H9 (cell line): ENCODE data around the gene ULK1. TPM values are rescaled to one million over a fixed set of nuclear protein-coding genes. Genes with fewer than 3 reads are reported as not detected.

Experiments used
- DNase-seq: peaks from one replicate; pipeline ENCODE4 v3.0.0-alpha.2; 2017
- H2AFZ ChIP-seq: one replicate; pipeline ENCODE4 v1.6.1; 2013; ENCODE audit warnings: mild to moderate bottlenecking, low read length, control low read depth, moderate library complexity
- H2AK5ac ChIP-seq: 2 replicates; pipeline ENCODE4 v1.6.1; 2013; ENCODE audit warnings: low read length, control low read depth, mixed read lengths; ENCODE audit not compliant: insufficient read length
- H2BK120ac ChIP-seq: one replicate; pipeline ENCODE4 v1.6.1; 2013; ENCODE audit warnings: low read depth, mild to moderate bottlenecking, low read length, control low read depth, inconsistent platforms; ENCODE audit not compliant: poor library complexity, severe bottlenecking
- H2BK12ac ChIP-seq: 2 replicates; pipeline ENCODE4 v1.6.1; 2013; ENCODE audit warnings: low read length, control low read depth, mixed read lengths, low read depth; ENCODE audit not compliant: insufficient read length
- H2BK15ac ChIP-seq: 2 replicates; pipeline ENCODE4 v1.6.1; 2013; ENCODE audit warnings: low read depth, low read length, control low read depth
- H2BK20ac ChIP-seq: one replicate; pipeline ENCODE4 v1.6.1; 2013; ENCODE audit warnings: low read depth, mild to moderate bottlenecking, low read length, control low read depth, inconsistent platforms; ENCODE audit not compliant: poor library complexity, severe bottlenecking
- H2BK5ac ChIP-seq: 2 replicates; pipeline ENCODE4 v1.6.1; 2013; ENCODE audit warnings: low read length, control low read depth, mixed read lengths; ENCODE audit not compliant: insufficient read length
- H3K14ac ChIP-seq: 2 replicates; pipeline ENCODE4 v1.6.1; 2013; ENCODE audit warnings: low read length, control low read depth; ENCODE audit not compliant: insufficient read depth
- H3K18ac ChIP-seq: 2 replicates; pipeline ENCODE4 v1.6.1; 2013; ENCODE audit warnings: low read depth, mild to moderate bottlenecking, mixed read lengths, low read length, control low read depth; ENCODE audit not compliant: insufficient read length
- H3K23ac ChIP-seq: 2 replicates; pipeline ENCODE4 v1.6.1; 2013; ENCODE audit warnings: low read length, control low read depth, mixed read lengths, low read depth; ENCODE audit not compliant: insufficient read length
- H3K23me2 ChIP-seq: 2 replicates; pipeline ENCODE4 v1.6.1; 2013; ENCODE audit warnings: low read depth, mild to moderate bottlenecking, mixed read lengths, low read length, control low read depth; ENCODE audit not compliant: insufficient read length, poor library complexity, severe bottlenecking
- H3K27ac ChIP-seq: 2 replicates; pipeline ENCODE4 v1.5.1; 2013; ENCODE audit warnings: low read length, control low read depth, mixed read lengths, low read depth; ENCODE audit not compliant: insufficient read length
- H3K27me3 ChIP-seq: 2 replicates; pipeline ENCODE4 v1.6.1; 2013; ENCODE audit warnings: low read length, control low read depth, inconsistent platforms; ENCODE audit not compliant: insufficient read depth
- H3K4ac ChIP-seq: 2 replicates; pipeline ENCODE4 v1.6.1; 2013; ENCODE audit warnings: low read depth, mild to moderate bottlenecking, control low read depth, inconsistent platforms, low read length, moderate library complexity
- H3K4me1 ChIP-seq: 2 replicates; pipeline ENCODE4 v1.6.1; 2013; ENCODE audit warnings: low read length, control low read depth, inconsistent platforms; ENCODE audit not compliant: insufficient read depth
- H3K4me2 ChIP-seq: 2 replicates; pipeline ENCODE4 v1.6.1; 2013; ENCODE audit warnings: low read length, control low read depth, mixed read lengths; ENCODE audit not compliant: insufficient read length, insufficient read depth
- H3K56ac ChIP-seq: 2 replicates; pipeline ENCODE4 v1.6.1; 2013; ENCODE audit warnings: low read depth, mild to moderate bottlenecking, mixed read lengths, low read length, control low read depth; ENCODE audit not compliant: insufficient read length
- H3K79me1 ChIP-seq: 2 replicates; pipeline ENCODE4 v1.6.1; 2013; ENCODE audit warnings: low read depth, mild to moderate bottlenecking, moderate library complexity, low read length, control low read depth, inconsistent platforms; ENCODE audit not compliant: insufficient read depth, poor library complexity, severe bottlenecking
- H3K79me2 ChIP-seq: 2 replicates; pipeline ENCODE4 v1.6.1; 2013; ENCODE audit warnings: low read length, control low read depth, inconsistent platforms; ENCODE audit not compliant: insufficient read depth
- H3K9ac ChIP-seq: 2 replicates; pipeline ENCODE4 v1.6.1; 2013; ENCODE audit warnings: low read length, control low read depth, mixed read lengths; ENCODE audit not compliant: insufficient read length; ENCODE audit errors: extremely low read depth
- H3K9me3 ChIP-seq: one replicate; pipeline ENCODE4 v1.6.1; 2013; ENCODE audit warnings: low read depth, low read length, inconsistent platforms; ENCODE audit not compliant: control insufficient read depth
- H3T11ph ChIP-seq: one replicate; pipeline ENCODE4 v1.6.1; 2013; ENCODE audit warnings: mild to moderate bottlenecking, low read length, control low read depth, inconsistent platforms
- H4K20me1 ChIP-seq: one replicate; pipeline ENCODE4 v1.6.1; 2013; ENCODE audit not compliant: control insufficient read depth, insufficient read length, insufficient read depth
- H4K5ac ChIP-seq: 2 replicates; pipeline ENCODE4 v1.6.1; 2013; ENCODE audit warnings: low read depth, mild to moderate bottlenecking, mixed read lengths, low read length, control low read depth; ENCODE audit not compliant: insufficient read length
- H4K8ac ChIP-seq: replicated peaks from 2 replicates; pipeline ENCODE4 v1.6.1; 2013; ENCODE audit warnings: low read length, control low read depth, mixed read lengths, low read depth; ENCODE audit not compliant: insufficient read length
- H4K91ac ChIP-seq: 2 replicates; pipeline ENCODE4 v1.6.1; 2013; ENCODE audit warnings: low read depth, mild to moderate bottlenecking, moderate library complexity, mixed read lengths, low read length, control low read depth; ENCODE audit not compliant: insufficient read length
- H3K27ac Mint-ChIP-seq, 3 experiments: 2 replicates in 2 of 3; 3 replicates in 1 of 3; pipeline ENCODE4 v1.8.0; 2020 to 2021; ENCODE audit warnings: mixed read lengths in 3 of 3, mild to moderate bottlenecking in 1 of 3, moderate library complexity in 1 of 3
- H3K27me3 Mint-ChIP-seq: 2 replicates; pipeline ENCODE4 v1.8.0; 2021; ENCODE audit warnings: low read depth, mild to moderate bottlenecking, moderate library complexity, mixed read lengths
- H3K36me3 Mint-ChIP-seq, 3 experiments: 2 replicates in 2 of 3; 3 replicates in 1 of 3; pipeline ENCODE4 v1.8.0; 2020 to 2021; ENCODE audit warnings: low read depth in 3 of 3, mixed read lengths in 3 of 3; ENCODE audit not compliant: insufficient read depth in 1 of 3
- H3K4me1 Mint-ChIP-seq, 2 experiments: 2 replicates each; pipeline ENCODE4 v1.8.0; 2020; ENCODE audit warnings: mixed read lengths in 2 of 2
- H3K4me3 Mint-ChIP-seq, 2 experiments: 2 replicates in 1 of 2; 3 replicates in 1 of 2; pipeline ENCODE4 v1.8.0; 2020 to 2021; ENCODE audit warnings: mild to moderate bottlenecking in 2 of 2, mixed read lengths in 2 of 2, moderate library complexity in 1 of 2
- H3K9me3 Mint-ChIP-seq, 2 experiments: 2 replicates in 1 of 2; 3 replicates in 1 of 2; pipeline ENCODE4 v1.8.0; 2020; ENCODE audit warnings: mild to moderate bottlenecking in 2 of 2, mixed read lengths in 2 of 2, moderate library complexity in 1 of 2
- CTCF ChIP-seq: fragments of 200-600 bp; sonication (generic); conservative IDR thresholded peaks from 3 replicates; pipeline ENCODE4 v1.8.0; 2021; ENCODE audit warnings: antibody characterized with exemption, mild to moderate bottlenecking
- WGBS: extraction: QIAGEN DNeasy Blood & Tissue Kit; methylation state at CpG from one replicate; pipeline ENCODE4 v1.1.7; 2013; ENCODE audit warnings: missing lambda C conversion rate, low lambda C conversion rate, mixed read lengths; ENCODE audit not compliant: insufficient read length; ENCODE audit errors: extremely low coverage; 5-methylcytosine and 5-hydroxymethylcytosine counted together
- total RNA-seq: library from RNA; stranded (reverse); gene quantifications from 2 replicates; pipeline ENCODE4 v1.2.1, GENCODE V29; 2021

The ULK1 gene
- total RNA-seq, 1 experiment from 2014 or later = 57.2 TPM

- H4K91ac ChIP-seq = no peak within 1 kb of the TSS
These were observed 34.5 kb downstream of the ULK1 start, which contains the start of gene PUS1 for GRCh38 chr12:131928711-131929580. TSS of gene PUS1 (plus strand) at chr12:131929276. CDS start at chr12:131929723, 447 bp downstream.

More at GRCh38 chr12:131928711-131929580, 34.5 kb downstream of the ULK1 start, which contains the start of gene PUS1:
- H3K18ac ChIP-seq = peak within 1 kb of the TSS; percentile 87
- peak within 1 kb of the TSS; percentile 36 for H2BK120ac ChIP-seq
- peak within 1 kb of the TSS; percentile 74 for H3K9ac ChIP-seq
- H4K8ac ChIP-seq = no peak within 1 kb of the TSS
- no peaks in the 10 kb centered on the region for H3K4me1 ChIP-seq
- no peak within 1 kb of the TSS for H3T11ph ChIP-seq
- H2BK12ac ChIP-seq = no peak within 1 kb of the TSS
- no peak within 1 kb of the TSS for H4K5ac ChIP-seq
- H2AK5ac ChIP-seq = no peak within 1 kb of the TSS
- H2BK5ac ChIP-seq = no peak within 1 kb of the TSS
- H3K9me3 ChIP-seq = no peaks in the 10 kb centered on the region
- no CpG with 5 or more reads among the region's 84 CpGs for WGBS
- H3K14ac ChIP-seq = peak within 1 kb of the TSS; percentile 98
- peak within 1 kb of the TSS; percentile 93 to 96 for H3K4me3 Mint-ChIP-seq
- H3K4me1 Mint-ChIP-seq = peaks cover 3 to 9% of the 10 kb centered on the region in 2 experiments
- peaks cover 4 to 11% of the 10 kb centered on the region in 2 experiments; a peak in 3 of 5 replicates for H3K9me3 Mint-ChIP-seq
- peaks cover 29 to 43% (median 34%) of the 10 kb centered on the region in 3 experiments for H3K36me3 Mint-ChIP-seq
- no peaks in the 10 kb centered on the region for H4K20me1 ChIP-seq
- peaks cover 4% of the 10 kb centered on the region for H3K79me1 ChIP-seq
- peak; percentile 97 for DNase-seq
- H3K27me3 Mint-ChIP-seq = peaks cover 3% of the 10 kb centered on the region
- H2BK20ac ChIP-seq = no peak within 1 kb of the TSS
- H3K23ac ChIP-seq = no peak within 1 kb of the TSS
- no peak within 1 kb of the TSS for H3K56ac ChIP-seq
- H3K27ac Mint-ChIP-seq = peak within 1 kb of the TSS; percentile 74 to 95 (median 95); a peak in 6 of 7 replicates
- H3K79me2 ChIP-seq = peaks cover 7% of the 10 kb centered on the region; the same call in 1 of the 2 replicates
- no peak within 1 kb of the TSS; the same call in 1 of the 2 replicates for H3K4ac ChIP-seq
- no peak within 1 kb of the TSS for H2BK15ac ChIP-seq
- no peak for TF ChIP-seq CTCF
- H3K4me2 ChIP-seq = peak within 1 kb of the TSS; percentile 59
- no peak within 1 kb of the TSS for H3K27ac ChIP-seq
- H2AFZ ChIP-seq = no peak within 1 kb of the TSS
- no peaks in the 10 kb centered on the region for H3K27me3 ChIP-seq
- peaks cover 13% of the 10 kb centered on the region for H3K23me2 ChIP-seq
